Activated naive CD4-positive, alpha-beta T cell treated with anti-CD3 and anti-CD28 coated beads, Interleukin-2, amount 10 ng/mL, durations not matched to agents 7 days and 5 days (primary cell): Measurements from ENCODE around the gene HLA-DQB1.
"Not testable (repeated sequence)": the region's sequence is repeated elsewhere in the genome, so short reads cannot be mapped to it uniquely, and the experiment has no call there.

Source experiments
- CTCF ChIA-PET: fragments of 350-600 bp; sonication (Branson Sonifier 250); formaldehyde crosslinking; loops from one replicate; lab custom pipeline; 2021; ENCODE audit warnings: antibody characterized with exemption; lab: Charles Lee
- DNase-seq: peaks from one replicate; pipeline ENCODE4 v3.0.0-alpha.2; 2020
- H3K27ac Mint-ChIP-seq: one replicate; pipeline ENCODE4 v1.8.0; 2021; ENCODE audit warnings: mild to moderate bottlenecking, moderate library complexity, mixed read lengths
- H3K27me3 Mint-ChIP-seq: one replicate; pipeline ENCODE4 v1.8.0; 2021; ENCODE audit warnings: mild to moderate bottlenecking, mixed read lengths
- H3K36me3 Mint-ChIP-seq: one replicate; pipeline ENCODE4 v1.8.0; 2021; ENCODE audit warnings: mixed read lengths
- H3K4me1 Mint-ChIP-seq: one replicate; pipeline ENCODE4 v1.8.0; 2021; ENCODE audit warnings: mixed read lengths
- H3K4me3 Mint-ChIP-seq: one replicate; pipeline ENCODE4 v1.8.0; 2021; ENCODE audit warnings: mild to moderate bottlenecking, moderate library complexity, mixed read lengths
- H3K9me3 Mint-ChIP-seq: one replicate; pipeline ENCODE4 v1.8.0; 2021; ENCODE audit warnings: mixed read lengths

Gene HLA-DQB1

DNA sequence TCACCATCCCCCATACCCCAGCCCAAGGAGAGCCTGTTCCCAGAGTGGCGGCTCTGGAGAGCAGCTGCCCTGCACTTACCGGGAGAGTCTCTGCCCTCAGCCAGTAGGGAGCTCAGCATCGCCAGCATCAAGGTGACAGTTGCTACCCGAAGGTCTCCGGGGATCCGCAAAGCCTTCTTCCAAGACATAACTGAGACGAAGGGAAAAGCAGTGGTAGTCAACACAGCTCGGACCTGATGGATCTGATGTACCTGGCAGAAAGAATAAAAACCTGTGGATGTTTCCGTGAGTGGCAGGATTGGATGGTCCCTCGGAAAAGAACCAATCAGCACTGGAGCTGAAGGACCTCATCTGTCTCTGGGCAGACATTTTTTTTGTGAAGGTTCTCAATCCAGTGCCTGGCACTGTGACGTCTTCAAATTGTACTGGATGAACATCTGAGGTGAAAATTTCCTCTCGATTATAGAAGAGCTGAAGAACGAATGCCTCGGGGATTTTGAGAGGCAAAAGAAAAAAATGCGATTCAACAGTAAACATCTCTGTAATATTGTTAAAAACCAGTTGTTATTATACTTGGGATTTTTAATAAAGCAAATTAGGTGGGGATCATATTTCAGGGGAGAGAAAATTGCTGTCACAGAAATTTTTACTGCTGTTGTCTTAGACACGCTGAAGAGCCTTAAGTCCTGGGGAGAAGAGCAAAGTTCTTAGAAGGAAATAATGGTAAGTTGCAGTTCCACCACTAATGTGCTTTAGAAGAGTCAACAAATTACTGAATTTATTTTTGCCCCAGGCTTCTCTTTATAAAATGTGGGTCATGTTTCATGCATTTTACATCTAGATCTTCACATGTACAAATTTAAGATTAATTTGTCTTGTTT is at the start of gene HLA-DQB1:
Gene HLA-DQB1, minus strand, starts transcription at position 238 of the 881 bp plus-strand sequence. Its CDS starts 50 bp downstream, at position 188.
- peaks cover 6% of the 10 kb centered on the region for H3K9me3 Mint-ChIP-seq
- peak; percentile 75 for DNase-seq
- peaks cover 32% of the 10 kb centered on the region for H3K36me3 Mint-ChIP-seq
- CTCF ChIA-PET: interaction anchor here (1.2 to 1.7 kb wide), 3 partner anchors 26 to 201 kb away, joined by 3 to 6 read pairs (median 4); no protein-coding TSS in a partner anchor
- peak within 1 kb of the TSS; percentile 82 for H3K4me3 Mint-ChIP-seq
- H3K4me1 Mint-ChIP-seq: peaks cover 57% of the 10 kb centered on the region
- peak within 1 kb of the TSS; percentile 84 for H3K27ac Mint-ChIP-seq
- peaks cover 41% of the 10 kb centered on the region for H3K27me3 Mint-ChIP-seq

GRCh38 chr6:32713241-32713640 is 46.8 kb upstream of the HLA-DQB1 start:
- H3K27ac Mint-ChIP-seq: no peak overlapping the region
- no peaks in the 10 kb centered on the region for H3K9me3 Mint-ChIP-seq
- CTCF ChIA-PET: interaction anchor here (1.5 kb wide), 1 partner anchor 155 kb away, joined by 4 read pairs; no protein-coding TSS in a partner anchor
- H3K4me1 Mint-ChIP-seq: no peaks in the 10 kb centered on the region
- H3K4me3 Mint-ChIP-seq: no peak overlapping the region
- no peak for DNase-seq
- peaks cover 21% of the 10 kb centered on the region for H3K27me3 Mint-ChIP-seq
- H3K36me3 Mint-ChIP-seq: no peaks in the 10 kb centered on the region

- Mint-ChIP-seq H3K27ac (no peak overlapping the region), H3K36me3 (no peaks in the 10 kb centered on the region), H3K4me3 (no peak overlapping the region), H3K4me1 (no peaks in the 10 kb centered on the region), H3K9me3 (no peaks in the 10 kb centered on the region), H3K27me3 (peaks cover 12% of the 10 kb centered on the region)
- CTCF ChIA-PET: no interaction called here
- no peak for DNase-seq
Observed at GRCh38 chr6:32709625-32710024, 43.2 kb upstream of the HLA-DQB1 start.

DNA sequence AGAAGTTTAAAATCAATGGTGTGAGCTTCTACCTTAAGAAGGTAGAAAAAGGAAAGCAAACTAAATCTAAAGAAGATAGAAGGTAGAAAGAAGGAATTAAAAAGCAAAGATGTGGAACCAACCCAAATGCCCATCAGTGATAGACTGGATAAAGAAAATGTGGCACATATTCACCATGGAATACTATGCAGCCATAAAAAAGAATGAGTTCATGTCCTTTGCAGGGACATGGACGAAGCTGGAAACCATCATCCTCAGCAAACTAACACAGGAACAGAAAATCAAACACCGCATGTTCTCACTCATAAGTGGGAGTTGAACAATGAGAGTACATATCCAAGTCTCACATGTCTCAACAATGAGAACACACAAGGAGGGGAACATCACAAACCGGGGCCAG is 38.7 kb upstream of the HLA-DQB1 start:
- DNase-seq, H3K9me3 Mint-ChIP-seq, H3K36me3 Mint-ChIP-seq, H3K27ac Mint-ChIP-seq, H3K4me3 Mint-ChIP-seq, H3K4me1 Mint-ChIP-seq, CTCF ChIA-PET: not testable (repeated sequence)
- H3K27me3 Mint-ChIP-seq: peaks cover 25% of the 10 kb centered on the region

GRCh38 chr6:32703347-32703746 is 36.9 kb upstream of the HLA-DQB1 start:
- peaks cover 24% of the 10 kb centered on the region for H3K27me3 Mint-ChIP-seq
- H3K9me3 Mint-ChIP-seq: no peaks in the 10 kb centered on the region
- CTCF ChIA-PET: interaction anchor here (0.7 to 1.5 kb wide), 3 partner anchors 12 to 271 kb away, joined by 3 to 4 read pairs (median 3); no protein-coding TSS in a partner anchor

DNA sequence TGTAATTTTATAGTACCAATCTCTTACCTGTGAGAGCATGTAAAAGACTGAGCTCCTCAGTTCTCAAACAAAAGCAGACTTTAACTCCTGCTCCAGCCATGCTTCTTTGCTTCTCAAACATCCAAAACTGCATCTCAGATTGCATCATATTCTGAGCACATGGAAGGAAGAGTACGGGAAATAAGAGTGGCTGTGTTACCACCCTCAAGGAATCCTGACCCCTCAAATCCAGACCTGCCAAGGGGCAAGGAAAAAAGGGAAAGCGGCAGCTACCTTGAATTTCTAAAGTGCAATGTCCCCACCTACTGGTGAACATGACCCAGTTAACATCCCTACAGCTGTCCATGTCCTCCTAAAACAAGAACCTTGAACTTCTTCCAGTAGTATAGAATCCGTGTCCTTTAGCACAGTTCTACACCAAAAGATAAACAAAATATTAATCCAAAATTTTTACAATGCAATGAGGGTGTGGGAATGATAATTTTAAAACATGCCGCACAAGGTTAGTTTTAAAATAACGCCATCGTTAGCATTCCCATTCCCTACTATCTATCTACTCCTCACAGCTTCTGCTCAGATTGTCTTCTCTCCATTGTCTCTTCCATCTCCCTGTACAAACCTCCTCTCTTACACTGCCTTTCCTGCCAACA is 34.1 kb upstream of the HLA-DQB1 start:
- no peaks in the 10 kb centered on the region for H3K9me3 Mint-ChIP-seq
- CTCF ChIA-PET: interaction anchor here (0.6 to 4.1 kb wide), 21 partner anchors 9 to 452 kb away, joined by 3 to 40 read pairs (median 5); partner anchors contain the start of gene HLA-DQB1
- peaks cover 2% of the 10 kb centered on the region for H3K4me1 Mint-ChIP-seq
- H3K36me3 Mint-ChIP-seq: no peaks in the 10 kb centered on the region
- H3K4me3 Mint-ChIP-seq: no peak overlapping the region
- H3K27ac Mint-ChIP-seq: no peak overlapping the region
- H3K27me3 Mint-ChIP-seq: peaks cover 44% of the 10 kb centered on the region
- DNase-seq: peak; percentile 43

More at GRCh38 chr6:32703347-32703746, 36.9 kb upstream of the HLA-DQB1 start:
- H3K27ac Mint-ChIP-seq: no peak overlapping the region
- DNase-seq: no peak
- no peak overlapping the region for H3K4me3 Mint-ChIP-seq
- peaks cover 2% of the 10 kb centered on the region for H3K4me1 Mint-ChIP-seq
- H3K36me3 Mint-ChIP-seq: no peaks in the 10 kb centered on the region

- H3K4me1 Mint-ChIP-seq: peaks cover 4% of the 10 kb centered on the region
- no peak overlapping the region for H3K27ac Mint-ChIP-seq
- H3K4me3 Mint-ChIP-seq: no peak overlapping the region
- peaks cover 58% of the 10 kb centered on the region for H3K27me3 Mint-ChIP-seq
- no peaks in the 10 kb centered on the region for H3K9me3 Mint-ChIP-seq
- CTCF ChIA-PET: interaction anchor here (1.1 kb wide), 1 partner anchor 89 kb away, joined by 3 read pairs; no protein-coding TSS in a partner anchor
- DNase-seq: no peak
- H3K36me3 Mint-ChIP-seq: no peaks in the 10 kb centered on the region
Observed at GRCh38 chr6:32697031-32697430, 30.6 kb upstream of the HLA-DQB1 start.

DNA sequence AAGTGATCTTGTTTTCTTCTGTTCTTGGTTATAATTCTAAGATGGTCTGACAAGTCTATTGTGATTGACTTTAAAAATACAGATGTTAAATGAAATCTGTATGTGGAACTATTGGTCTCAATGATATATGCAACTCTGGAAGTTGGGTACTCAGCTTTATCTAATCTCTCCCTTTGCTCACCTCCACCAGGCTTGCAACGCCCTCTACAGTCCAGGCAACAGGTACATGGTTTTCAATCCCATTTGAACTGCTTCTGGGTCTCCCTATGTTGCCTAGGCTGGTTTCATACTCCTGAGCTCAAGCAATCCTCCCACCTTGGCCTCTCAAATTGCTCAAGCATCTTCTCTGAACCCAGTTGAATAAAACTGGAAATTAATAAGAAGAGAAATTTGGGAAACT is 25.6 kb upstream of the HLA-DQB1 start:
- Mint-ChIP-seq H3K4me1 (peaks cover 15% of the 10 kb centered on the region), H3K27ac (no peak overlapping the region), H3K27me3 (peaks cover 38% of the 10 kb centered on the region), H3K36me3 (no peaks in the 10 kb centered on the region), H3K4me3 (no peak overlapping the region), H3K9me3 (no peaks in the 10 kb centered on the region)
- peak; percentile 73 for DNase-seq
- CTCF ChIA-PET: interaction anchor here (0.6 to 1.6 kb wide), 15 partner anchors 9 to 279 kb away, joined by 3 to 12 read pairs (median 4); partner anchors contain the start of gene HLA-DQB1

DNA sequence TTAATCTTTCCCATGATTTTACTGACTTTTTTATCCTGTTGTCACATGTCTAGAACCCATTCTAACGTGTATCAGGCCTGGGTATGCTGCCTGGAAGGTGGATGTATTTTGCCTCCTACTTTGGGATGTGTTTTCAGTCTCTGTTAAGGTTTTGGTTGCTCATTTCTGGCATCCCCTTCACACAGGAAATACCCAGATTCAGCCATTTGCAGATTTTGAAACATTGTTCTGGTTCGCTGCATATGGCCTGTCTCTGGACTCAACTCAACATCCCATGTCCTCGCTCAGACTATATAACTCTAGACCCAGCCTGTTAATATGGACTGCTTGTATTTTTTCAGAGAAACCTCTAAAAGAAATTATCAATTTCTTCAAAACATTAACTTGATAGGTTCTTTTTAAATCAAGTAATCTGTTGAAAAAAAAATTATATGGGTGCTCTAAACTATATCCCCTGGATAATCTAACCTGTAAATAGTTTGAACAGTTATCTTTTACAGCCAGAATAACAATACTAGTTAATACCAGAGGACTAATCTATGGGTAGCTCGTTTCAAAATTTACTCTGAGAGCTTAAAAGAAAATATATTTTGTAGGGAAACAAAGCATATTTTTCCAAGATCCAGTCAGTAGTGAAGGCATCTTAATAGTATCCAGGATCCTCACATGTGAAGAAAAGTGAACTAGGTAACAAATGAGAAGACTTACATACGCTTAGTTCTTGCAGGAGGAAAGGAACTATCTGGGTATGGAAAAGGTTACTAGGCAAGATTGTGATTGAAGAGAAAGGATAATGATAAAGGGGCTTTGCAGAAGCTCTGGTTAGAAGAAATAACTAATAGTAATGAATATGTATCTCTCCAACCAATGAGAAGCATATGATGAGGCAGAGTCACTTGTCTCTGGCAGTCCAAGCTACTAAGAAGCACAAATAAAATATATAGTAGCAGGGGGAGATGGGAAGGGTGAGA is 23.4 kb upstream of the HLA-DQB1 start:
- Mint-ChIP-seq H3K27me3 (peaks cover 26% of the 10 kb centered on the region), H3K4me3 (no peak overlapping the region), H3K27ac (no peak overlapping the region), H3K9me3 (peaks cover 2% of the 10 kb centered on the region), H3K4me1 (peaks cover 36% of the 10 kb centered on the region), H3K36me3 (no peaks in the 10 kb centered on the region)
- CTCF ChIA-PET: interaction anchor here (0.5 to 1.2 kb wide), 2 partner anchors 11 to 275 kb away, joined by 3 to 5 read pairs; no protein-coding TSS in a partner anchor
- no peak for DNase-seq

- CTCF ChIA-PET: no interaction called here
- peaks cover 11% of the 10 kb centered on the region for H3K9me3 Mint-ChIP-seq
- H3K4me3 Mint-ChIP-seq: peak overlapping the region; percentile 19
- peaks cover 8% of the 10 kb centered on the region for H3K36me3 Mint-ChIP-seq
- peaks cover 47% of the 10 kb centered on the region for H3K4me1 Mint-ChIP-seq
- peaks cover 21% of the 10 kb centered on the region for H3K27me3 Mint-ChIP-seq
- peak overlapping the region; percentile 85 for H3K27ac Mint-ChIP-seq
- DNase-seq: peak; percentile 64
Observed at GRCh38 chr6:32685603-32686002, 19.1 kb upstream of the HLA-DQB1 start.

GRCh38 chr6:32684246-32684645 is 17.8 kb upstream of the HLA-DQB1 start:
- peaks cover 8% of the 10 kb centered on the region for H3K36me3 Mint-ChIP-seq
- H3K4me1 Mint-ChIP-seq: peaks cover 38% of the 10 kb centered on the region
- CTCF ChIA-PET: no interaction called here
- H3K27me3 Mint-ChIP-seq: peaks cover 33% of the 10 kb centered on the region
- DNase-seq: no peak
- H3K27ac Mint-ChIP-seq: no peak overlapping the region
- no peak overlapping the region for H3K4me3 Mint-ChIP-seq
- H3K9me3 Mint-ChIP-seq: peaks cover 11% of the 10 kb centered on the region

- CTCF ChIA-PET: interaction anchor here (1.0 kb wide), 1 partner anchor 12 kb away, joined by 3 read pairs; no protein-coding TSS in a partner anchor
- Mint-ChIP-seq H3K36me3 (peaks cover 18% of the 10 kb centered on the region), H3K9me3 (peaks cover 27% of the 10 kb centered on the region), H3K27ac (no peak overlapping the region), H3K4me3 (no peak overlapping the region), H3K4me1 (peaks cover 18% of the 10 kb centered on the region), H3K27me3 (peaks cover 61% of the 10 kb centered on the region)
- no peak for DNase-seq
Observed at GRCh38 chr6:32680055-32680454, 13.6 kb upstream of the HLA-DQB1 start.

- Mint-ChIP-seq H3K36me3 (peaks cover 18% of the 10 kb centered on the region), H3K4me3 (no peak overlapping the region), H3K27ac (no peak overlapping the region), H3K4me1 (peaks cover 12% of the 10 kb centered on the region), H3K9me3 (peaks cover 27% of the 10 kb centered on the region), H3K27me3 (peaks cover 66% of the 10 kb centered on the region)
- no peak for DNase-seq
- CTCF ChIA-PET: interaction anchor here (1.0 to 2.1 kb wide), 2 partner anchors 12 to 57 kb away, joined by 3 to 4 read pairs; no protein-coding TSS in a partner anchor
Observed at GRCh38 chr6:32679492-32679891, 13.0 kb upstream of the HLA-DQB1 start.
